DMS153 treated with DMSO at 0.1 percent for 48 hours (cell line): ENCODE data around the gene ANKRD22.
"Not testable (repeated sequence)": the region's sequence is repeated elsewhere in the genome, so short reads cannot be mapped to it uniquely, and the experiment has no call there.

Experiments
- DNase-seq: peaks from one replicate; lab custom pipeline; 2025; ENCODE audit not compliant: unreplicated experiment; lab: John Stamatoyannopoulos, UW

Gene ANKRD22

DNA sequence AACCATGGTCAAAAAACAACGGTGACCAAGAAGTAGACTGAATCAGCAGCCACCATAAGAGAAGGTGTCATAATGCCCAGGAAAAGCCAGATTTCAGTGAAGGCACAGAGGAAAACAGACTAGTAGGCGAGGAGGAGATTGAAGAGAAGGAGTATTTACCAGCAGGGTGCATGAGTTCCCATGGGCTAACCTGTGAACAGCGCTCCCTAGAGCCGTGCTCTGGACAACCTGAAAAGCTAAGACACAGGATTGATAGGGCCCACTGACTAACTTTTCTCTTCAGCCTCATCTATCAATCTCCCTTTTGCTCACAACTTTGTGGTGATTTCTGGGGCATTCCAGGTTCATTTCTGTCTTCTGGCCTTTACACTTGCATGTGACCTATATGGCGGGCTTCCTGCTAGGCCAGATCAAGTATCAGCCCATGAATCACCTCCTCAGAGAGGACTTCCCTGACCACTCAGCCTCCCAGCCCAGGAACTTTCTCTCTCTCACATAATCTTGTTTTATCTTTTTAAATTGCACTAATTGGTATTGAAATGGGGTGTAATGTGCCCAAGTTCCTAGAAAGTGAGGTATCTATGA is 12.8 kb downstream of the ANKRD22 start:
- no peak for DNase-seq

DNA sequence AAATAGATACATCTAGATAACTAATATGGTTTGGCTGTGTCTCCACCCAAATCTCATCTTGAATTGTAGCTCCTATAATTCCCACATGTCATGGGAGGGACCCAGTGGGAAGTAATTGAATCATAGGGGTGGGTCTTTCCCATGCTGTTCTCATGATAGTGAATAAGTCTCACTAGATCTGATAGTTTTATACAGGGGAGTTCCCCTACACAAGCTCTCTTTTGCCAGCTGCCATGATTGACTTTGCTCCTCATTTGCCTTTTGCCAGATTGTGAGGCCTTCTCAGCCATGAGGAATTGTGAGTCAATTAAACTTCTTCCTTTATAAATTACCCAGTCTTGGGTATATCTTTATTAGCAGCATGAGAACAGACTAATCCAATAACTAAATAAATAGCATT is 14.0 kb downstream of the ANKRD22 start:
- not testable (repeated sequence) for DNase-seq

DNA sequence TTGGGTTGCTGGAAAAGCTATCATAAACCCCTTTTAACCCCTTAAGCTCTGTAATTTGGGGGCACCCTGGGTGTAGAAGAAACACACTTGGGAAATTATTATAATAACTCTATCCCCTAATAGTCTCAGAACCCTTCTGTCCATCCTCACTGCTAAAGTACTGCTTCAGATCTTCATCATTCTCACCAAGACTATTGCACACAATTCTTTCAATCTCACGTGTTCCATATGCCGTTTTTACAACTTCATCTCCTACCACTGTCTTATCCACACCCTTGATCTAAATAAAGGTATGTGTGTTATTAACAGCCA is 15.8 kb downstream of the ANKRD22 start:
- DNase-seq, result no peak

DNA sequence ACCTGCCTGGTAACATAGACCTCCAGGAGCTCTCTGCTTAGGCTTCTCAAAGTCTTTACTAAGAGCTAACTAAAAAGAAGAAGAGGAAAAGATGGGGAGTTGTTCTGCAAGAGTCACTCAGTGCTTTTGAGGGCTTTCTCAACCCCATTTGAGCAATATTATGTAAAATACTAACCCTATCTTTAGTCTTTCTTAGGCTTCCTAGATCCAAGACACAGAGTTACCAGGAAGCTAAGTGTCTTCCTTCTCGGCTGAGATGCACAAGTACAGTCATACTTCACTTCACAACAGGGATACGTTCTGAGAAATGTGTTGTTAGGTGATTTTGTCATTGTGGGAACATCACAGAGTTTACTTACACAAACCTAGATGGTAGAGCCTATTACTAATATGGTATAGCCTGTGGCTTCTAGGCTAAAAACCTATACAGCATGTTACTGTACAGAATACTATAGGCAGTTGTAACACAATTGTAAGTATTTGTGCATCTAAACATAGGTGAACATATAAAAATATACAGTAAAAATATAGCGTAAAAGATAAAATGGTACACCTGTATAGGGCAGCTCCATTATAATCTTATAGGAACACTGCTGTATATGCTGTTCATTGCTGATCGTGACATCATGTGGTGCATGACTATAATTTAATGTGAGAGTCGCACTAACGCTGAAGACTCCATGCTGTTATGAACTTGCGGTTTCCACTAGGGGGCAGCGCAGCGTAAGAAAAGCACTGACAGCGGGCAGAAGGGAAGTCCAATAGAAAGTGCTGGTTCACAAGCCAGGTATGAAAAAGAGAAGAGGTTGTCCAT is 16.3 kb downstream of the ANKRD22 start:
- DNase-seq, result peak; percentile 84

DNA sequence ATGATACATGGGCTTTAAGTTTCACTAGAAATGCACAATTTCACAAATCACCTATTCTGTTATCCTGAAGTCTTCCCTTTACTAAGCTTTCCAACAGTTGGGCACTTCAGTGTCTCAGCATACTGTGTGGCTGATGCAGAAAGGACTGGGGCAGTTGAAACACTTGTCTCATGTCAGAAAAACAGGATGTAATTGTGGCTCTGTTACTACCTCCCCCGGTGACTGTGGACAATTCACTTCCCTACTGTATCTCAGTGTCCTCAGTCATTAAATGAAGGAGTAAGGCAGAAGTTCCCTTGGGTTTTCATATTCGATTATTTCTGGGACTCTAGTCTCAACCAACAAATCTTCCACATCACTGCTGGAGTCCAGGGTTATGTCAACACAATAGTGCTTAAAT is 17.9 kb downstream of the ANKRD22 start:
- DNase-seq, result no peak

DNA sequence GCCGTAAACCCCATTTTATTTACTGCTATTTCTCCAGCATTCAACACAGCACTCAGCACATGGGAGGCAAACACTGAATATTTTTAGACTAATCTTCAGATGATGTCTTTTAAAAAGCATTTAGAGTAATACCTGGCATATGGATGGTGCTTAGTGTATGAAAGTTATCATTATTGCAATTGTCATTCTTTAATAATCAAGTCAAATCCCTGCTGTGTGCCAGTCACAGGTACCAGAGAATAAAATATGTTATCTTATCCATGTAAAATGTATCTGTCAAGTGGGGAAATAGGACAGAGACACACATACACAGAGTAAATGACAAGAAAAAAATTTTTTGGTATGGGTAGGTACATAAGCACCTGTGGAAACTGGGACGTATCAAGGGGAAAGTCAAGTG is 18.5 kb downstream of the ANKRD22 start:
- DNase-seq, result no peak

DNA sequence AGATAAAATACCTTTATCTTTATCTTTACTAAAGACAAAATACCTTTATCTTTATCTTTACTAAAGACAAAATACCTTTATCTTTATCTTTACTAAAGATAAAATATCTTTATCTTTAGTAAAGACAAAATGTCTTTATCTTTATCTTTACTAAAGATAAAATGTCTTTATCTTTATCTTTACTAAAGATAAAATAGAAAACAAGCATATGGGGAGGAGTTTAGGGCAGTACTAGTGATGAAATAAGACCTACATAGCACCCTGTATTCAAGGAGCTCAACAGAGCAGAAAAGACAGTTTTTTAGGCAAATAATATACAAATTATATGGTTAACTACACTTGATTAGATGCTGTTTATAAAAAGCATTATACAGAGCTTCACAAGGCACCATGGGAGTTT is 19.3 kb downstream of the ANKRD22 start:
- DNase-seq, result no peak

DNA sequence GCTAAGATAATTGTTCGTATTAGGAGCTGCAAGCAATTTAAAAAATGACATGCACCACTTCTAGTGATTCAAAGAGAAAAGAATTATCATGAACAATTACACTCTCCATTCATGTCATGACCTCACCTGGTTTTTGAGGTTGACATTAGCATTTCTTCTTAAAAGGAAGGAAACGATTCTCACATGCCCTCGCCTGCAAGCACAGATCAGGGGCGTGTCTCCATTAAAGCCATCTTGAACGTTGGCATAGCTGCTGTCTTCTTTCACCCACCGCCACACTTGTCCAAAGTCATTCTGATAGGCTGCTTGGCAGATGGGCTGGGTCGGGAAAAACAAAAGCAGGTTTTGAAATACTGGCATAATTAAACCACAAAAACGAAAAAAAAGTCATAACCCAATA is 19.9 kb downstream of the ANKRD22 start:
- DNase-seq, result no peak

DNA sequence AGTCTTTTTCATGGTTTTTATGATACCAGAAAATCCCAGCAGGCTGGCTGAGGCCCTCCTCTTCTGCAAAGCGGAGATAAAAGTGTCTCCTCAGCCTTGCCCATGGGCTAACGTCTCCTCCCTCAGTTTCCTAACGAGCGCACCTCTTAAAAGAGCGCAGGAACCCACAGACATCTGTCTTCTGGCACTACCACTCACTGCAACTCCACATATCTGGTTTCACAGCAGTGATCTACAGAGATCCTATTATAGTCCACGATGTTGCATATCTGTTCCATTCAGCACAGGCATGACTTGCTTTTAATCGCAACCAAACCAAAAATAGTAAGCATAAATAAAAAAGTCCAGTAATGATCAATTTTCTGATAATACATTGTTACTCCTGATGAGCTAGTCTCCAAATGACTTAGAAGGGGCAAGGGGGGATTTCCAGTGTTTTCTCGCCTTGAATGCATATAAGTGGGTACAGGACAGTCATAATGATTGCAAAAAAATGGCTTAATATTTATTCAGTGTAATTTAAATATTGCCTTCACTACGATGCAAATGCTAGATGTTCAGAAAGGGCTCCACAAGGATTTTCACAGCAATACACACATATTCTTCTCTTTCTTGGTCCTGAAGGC is 20.9 kb downstream of the ANKRD22 start:
- no peak for DNase-seq

DNA sequence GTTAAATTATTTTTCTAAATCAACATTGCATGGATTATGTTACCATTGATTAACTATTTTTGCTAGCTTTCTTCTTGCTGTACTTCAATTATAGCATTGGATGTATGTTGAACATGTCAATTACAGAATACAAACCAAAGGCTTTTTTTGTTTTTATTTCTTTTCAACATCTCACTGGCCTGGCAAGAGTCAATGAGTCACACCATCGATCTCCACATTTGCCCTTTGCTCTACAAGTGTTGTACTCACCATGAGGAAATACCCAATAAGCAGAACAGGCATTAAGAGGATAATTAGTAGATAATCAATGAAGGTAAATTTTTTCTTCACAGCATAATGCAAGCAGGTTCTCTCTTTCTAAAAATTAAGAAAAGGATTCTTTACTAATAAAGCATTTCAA is 23.3 kb downstream of the ANKRD22 start:
- DNase-seq, result no peak

DNA sequence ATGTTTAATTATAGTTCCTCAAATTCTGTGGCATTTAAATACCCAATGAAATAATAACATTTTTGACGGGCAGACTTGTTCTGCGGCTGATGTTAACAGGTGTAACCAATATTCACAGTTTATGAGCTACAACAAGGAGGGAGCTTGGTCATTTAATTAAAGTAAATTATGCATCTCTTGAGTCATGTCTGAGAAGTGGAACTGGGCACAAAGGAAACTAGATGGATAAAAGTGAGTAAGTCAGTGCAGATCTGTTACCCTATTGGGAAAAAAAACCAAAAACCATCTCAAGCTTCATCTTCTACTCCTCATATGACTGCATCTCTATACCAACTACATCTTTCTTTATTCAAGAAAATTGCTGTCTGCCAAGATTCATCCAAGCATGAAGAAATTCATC is 24.0 kb downstream of the ANKRD22 start:
- DNase-seq, result no peak

DNA sequence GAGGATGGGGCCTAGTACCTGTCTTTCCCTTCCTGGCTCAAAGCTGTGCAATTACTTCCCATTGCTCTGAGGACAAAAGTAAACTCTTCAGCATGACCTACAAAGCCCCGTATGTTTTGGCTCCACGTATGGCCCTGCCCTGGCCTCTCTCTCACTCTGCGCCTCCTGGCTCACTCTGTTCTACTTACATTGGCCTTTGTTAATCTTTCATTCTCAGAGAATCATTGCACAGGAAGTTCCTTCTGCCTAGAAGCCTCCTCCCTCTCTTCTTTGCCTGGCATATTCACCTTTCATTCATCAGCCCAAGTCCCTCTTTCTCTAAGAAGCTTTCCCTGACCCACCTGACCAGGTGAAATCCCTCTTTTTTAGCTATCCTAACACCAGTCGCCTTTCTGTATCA is 25.3 kb downstream of the ANKRD22 start:
- DNase-seq, result no peak

DNA sequence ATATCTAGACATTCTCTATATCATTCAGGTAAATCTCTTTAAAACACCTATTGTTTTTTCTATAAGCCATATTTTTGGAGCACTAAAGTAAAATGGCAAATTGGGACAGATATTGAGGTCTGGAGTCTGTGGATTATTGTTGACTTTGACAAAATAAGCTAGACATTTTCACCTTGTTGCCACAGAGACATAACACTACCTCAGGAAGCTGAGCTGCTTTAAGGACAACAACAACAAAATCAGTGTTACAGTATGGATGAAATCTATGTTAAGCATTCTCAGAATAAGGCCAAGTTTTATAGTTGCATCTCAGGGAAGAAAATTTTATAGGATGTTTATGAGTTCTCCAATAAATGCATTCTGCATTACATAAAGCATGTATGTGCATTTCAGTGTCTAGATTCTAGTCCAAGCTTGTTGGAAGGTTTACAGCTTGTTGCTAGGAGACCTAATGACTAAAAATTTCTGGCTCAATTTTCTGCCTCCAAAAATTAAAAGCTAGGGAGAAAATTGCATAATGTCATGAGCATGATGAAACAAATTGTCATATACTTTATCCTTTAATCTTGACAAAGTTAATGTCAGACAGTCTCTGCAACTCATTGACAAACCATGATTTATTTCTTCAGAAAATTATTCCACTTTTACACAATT is 30.8 kb downstream of the ANKRD22 start:
- peak; percentile 17 for DNase-seq

DNA sequence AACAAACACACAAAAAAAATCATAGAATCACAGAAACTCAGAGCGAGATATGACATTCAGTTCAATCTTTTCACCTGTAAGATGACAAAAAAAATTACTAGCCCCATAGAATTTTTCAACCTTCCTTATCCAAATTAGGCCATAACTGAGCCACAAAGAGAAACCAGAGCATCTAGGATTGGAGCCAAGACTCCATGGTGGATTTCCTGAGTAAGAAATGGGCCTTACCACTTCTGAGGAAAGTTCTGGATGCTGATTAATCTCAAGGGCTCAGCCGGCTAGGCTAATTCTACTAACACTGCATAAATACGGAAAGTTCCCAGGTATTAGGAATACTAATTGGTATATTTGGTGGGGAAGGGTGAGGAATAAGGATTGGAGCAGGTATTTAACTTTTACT is 32.4 kb downstream of the ANKRD22 start:
- no peak for DNase-seq

DNA sequence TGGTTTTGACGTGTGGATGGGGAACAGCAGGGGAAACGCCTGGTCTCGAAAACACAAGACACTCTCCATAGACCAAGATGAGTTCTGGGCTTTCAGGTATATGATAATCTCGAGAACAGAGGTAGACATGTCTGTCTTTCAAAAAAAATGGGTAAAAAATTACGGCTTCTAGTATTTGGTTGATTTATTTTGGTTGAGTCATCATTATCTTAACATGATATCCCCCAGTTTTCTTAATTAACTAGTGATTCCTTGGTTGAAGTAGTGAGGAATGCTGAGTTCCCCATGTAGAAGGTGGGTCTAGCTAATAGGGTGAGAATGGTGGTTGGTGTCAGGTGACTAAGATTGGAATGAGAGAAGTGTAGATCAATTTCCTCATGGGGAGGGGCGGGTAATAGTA is 38.4 kb downstream of the ANKRD22 start:
- DNase-seq, result no peak

DNA sequence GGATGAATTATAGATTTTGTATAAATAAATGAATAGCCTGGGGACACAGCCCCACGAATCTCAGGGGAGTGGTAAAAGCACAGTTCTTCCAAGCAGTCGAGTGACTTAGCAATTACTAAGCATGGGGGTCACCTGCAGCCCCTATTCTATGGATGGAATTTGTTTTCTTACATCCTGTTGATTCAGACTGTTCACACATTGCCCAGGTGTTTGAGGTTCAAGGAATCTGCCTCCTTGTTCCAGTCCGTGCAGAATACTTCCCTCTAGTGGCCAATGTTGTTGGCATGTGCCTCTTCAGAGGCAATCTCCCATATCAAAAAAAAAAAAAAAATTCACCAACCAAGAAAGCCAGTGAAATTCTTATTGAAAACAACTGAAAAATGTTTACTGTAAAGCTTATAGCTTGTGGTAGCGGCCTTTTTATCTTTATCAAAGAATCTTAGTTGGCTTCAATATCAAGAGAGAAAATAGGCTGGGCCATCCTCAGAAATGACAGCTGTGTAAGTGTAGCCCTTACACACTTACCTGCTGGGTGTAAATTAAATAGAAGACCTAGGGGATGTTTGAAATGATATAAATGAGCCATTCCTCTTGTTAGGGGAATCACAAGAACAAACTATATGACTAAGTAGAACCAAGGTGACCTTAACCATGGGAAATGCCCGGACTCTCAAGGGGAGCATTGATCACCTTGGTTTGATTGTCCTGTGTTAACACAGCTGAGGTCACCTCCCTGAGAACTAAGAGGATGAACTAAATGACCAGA is 41.3 kb downstream of the ANKRD22 start:
- peak; percentile 67 for DNase-seq

DNA sequence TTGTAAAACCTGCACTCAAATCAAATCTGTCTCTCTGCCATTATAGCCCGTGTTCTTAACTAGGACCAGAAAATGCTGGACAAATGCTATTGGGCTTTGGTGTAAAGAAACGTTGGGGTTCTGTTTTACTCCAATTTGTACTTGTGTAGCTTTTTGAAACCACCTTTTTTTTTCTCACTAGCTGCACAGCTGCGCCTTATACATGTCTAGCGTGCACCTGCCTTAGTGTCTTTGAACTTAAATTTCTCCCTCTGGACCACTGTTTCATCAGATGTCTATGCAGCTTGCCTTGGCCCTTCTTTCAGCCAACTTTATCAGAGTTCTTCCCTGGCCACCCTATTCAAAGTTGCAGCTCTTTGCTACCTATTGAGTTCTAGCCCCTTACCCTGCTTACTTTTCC is 42.0 kb downstream of the ANKRD22 start:
- DNase-seq, result no peak

DNA sequence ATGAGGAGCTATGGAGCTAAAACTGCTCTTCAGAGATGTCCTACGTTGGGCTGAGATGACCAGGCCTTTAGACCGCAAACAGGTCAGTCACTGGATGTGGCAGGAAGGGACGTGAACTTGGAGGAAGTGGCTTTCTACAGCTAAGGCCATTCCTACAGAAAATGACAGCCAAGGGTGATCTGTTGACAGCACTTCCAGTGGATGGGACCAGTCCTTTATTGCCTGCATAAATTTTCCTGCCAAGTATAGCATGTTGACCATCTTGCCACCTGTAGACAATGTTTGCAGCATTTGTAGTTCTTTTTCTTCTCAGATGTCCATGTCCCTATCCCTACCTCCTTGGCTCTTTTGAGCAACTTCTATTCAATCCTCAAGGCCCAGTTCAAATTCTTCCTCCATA is 45.7 kb downstream of the ANKRD22 start:
- DNase-seq, result no peak

DNA sequence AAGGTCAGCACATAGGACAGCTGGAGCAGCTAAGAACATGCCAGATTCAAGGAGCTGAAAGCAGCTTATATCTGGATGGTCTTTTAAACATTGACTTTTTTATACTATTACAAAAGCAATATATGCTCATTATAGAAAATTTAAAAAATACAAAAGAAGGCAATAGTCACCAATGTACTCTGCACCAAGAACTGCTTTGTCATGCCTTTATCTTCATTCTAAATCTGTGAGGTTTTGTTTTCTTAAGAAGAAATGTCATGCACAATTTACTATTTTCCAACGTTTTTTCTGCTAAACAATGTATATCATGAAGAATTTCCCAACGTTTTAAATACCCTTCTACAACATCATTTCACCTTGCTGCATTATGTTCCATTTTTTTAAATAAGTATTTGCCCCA is 46.3 kb downstream of the ANKRD22 start:
- no peak for DNase-seq

DNA sequence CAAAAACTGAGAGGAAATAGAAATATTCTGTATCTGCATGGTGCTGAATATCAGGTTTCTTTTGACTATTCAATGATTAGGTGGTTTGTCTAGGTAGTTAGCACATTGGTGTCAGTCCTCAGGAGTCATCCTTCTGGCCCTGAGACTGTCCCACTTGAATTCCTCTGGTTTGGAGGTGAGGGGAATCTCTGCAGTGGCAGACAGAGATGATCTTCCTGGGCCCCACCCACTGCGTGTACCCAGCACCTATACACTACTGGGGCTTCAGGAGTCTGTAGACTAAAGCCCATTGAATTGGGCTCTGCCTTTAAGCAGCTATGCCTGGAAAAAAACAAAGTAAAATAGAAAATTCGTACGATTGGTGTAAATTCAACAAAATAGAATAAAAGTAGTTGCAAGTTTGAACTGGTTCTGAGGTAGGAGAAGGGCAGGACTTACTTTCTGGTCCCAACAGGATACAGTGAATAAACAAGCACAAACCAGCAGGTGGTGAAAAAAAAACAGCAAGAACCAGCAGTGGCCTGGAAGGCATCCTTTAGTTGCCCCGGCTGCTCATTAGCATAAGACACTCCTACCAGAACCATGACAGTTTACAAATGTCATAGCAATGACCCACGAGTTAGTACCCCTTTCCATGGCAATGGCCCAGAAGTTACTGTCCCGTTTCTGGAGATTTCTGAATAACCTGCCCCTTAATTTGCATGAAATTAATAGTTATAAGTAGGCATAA is 47.4 kb downstream of the ANKRD22 start:
- DNase-seq, result no peak

DNA sequence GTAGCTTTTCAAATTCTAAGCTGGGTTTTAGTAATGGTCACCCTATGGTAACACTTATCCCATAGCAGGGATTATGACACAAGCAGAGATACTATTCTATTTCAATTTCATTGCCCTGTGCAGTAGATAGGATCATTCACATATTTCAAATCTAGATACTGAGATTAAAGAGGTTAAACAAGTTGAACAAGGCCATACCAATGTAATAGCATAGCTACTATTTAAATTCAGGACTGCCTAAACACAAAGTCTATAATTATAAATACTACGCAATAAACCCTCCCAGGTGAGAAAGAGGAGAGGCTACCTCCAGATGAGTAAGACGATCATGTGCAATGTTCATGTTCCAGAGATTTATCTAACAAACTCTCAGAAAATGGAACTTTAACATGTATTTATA is 48.0 kb downstream of the ANKRD22 start:
- DNase-seq, result no peak
